ENCODE data around the gene TAS2R41. TPM values are rescaled to one million over a fixed set of nuclear protein-coding genes. Genes with fewer than 3 reads are reported as not detected.

The TAS2R41 gene
- total RNA-seq, 1 donor, result not detected

GRCh38 chr7:143433759-143434158, 43.9 kb upstream of the TAS2R41 start:
- Histone ChIP-seq H3K27ac (ENCODE audit: low read depth, low read length) (no peak overlapping the region), H2AFZ (ENCODE audit: low read length) (no peak overlapping the region), H3K4me2 (ENCODE audit: insufficient read depth, low read length) (no peak overlapping the region)

GRCh38 chr7:143434660-143435059, 43.0 kb upstream of the TAS2R41 start:
- no peak for DNase-seq (ENCODE audit: insufficient read length, low spot score, missing footprints)
- no peak for TF ChIP-seq CTCF (IDR thresholded peaks at IDR 0.05; ENCODE audit: extremely low read depth, low read depth, low read length)

More at GRCh38 chr7:143433759-143434158, 43.9 kb upstream of the TAS2R41 start:
- DNase-seq (ENCODE audit: insufficient read length, low spot score, missing footprints), result no peak
- H3K79me2 ChIP-seq (ENCODE audit: insufficient read depth, low read length), result no peaks in the 10 kb centered on the region
- TF ChIP-seq CTCF (IDR thresholded peaks at IDR 0.05; ENCODE audit: extremely low read depth, low read depth, low read length), result no peak
- no peaks in the 10 kb centered on the region for H3K27me3 ChIP-seq (ENCODE audit: insufficient read depth, low read length)
- no peaks in the 10 kb centered on the region for H4K20me1 ChIP-seq (ENCODE audit: insufficient read depth, low read length)
- no peaks in the 10 kb centered on the region for H3K9me3 ChIP-seq (ENCODE audit: low read depth, low read length)
- H3K36me3 ChIP-seq (ENCODE audit: insufficient read depth, low read length), result no peaks in the 10 kb centered on the region
- peaks cover 8% of the 10 kb centered on the region for H3K4me1 ChIP-seq (ENCODE audit: insufficient read depth, low read length)
- no peak overlapping the region for H3K4me3 ChIP-seq (ENCODE audit: insufficient read depth, low read length)

GRCh38 chr7:143435266-143435665, 42.4 kb upstream of the TAS2R41 start:
- H3K9me3 ChIP-seq (ENCODE audit: low read depth, low read length), result no peaks in the 10 kb centered on the region
- H3K4me2 ChIP-seq (ENCODE audit: insufficient read depth, low read length), result no peak overlapping the region
- TF ChIP-seq CTCF (IDR thresholded peaks at IDR 0.05; ENCODE audit: extremely low read depth, low read depth, low read length), result no peak
- no peak overlapping the region for H3K27ac ChIP-seq (ENCODE audit: low read depth, low read length)
- H3K4me3 ChIP-seq (ENCODE audit: insufficient read depth, low read length), result no peak overlapping the region
- no peaks in the 10 kb centered on the region for H3K27me3 ChIP-seq (ENCODE audit: insufficient read depth, low read length)
- no peak overlapping the region for H2AFZ ChIP-seq (ENCODE audit: low read length)
- no peak for DNase-seq (ENCODE audit: insufficient read length, low spot score, missing footprints)
- peaks cover 3% of the 10 kb centered on the region for H3K4me1 ChIP-seq (ENCODE audit: insufficient read depth, low read length)
- no peaks in the 10 kb centered on the region for H3K79me2 ChIP-seq (ENCODE audit: insufficient read depth, low read length)
- H4K20me1 ChIP-seq (ENCODE audit: insufficient read depth, low read length), result no peaks in the 10 kb centered on the region
- no peaks in the 10 kb centered on the region for H3K36me3 ChIP-seq (ENCODE audit: insufficient read depth, low read length)

More at GRCh38 chr7:143434660-143435059, 43.0 kb upstream of the TAS2R41 start:
- Histone ChIP-seq H2AFZ (ENCODE audit: low read length) (no peak overlapping the region), H3K27me3 (ENCODE audit: insufficient read depth, low read length) (no peaks in the 10 kb centered on the region), H3K9me3 (ENCODE audit: low read depth, low read length) (no peaks in the 10 kb centered on the region), H3K4me1 (ENCODE audit: insufficient read depth, low read length) (peaks cover 8% of the 10 kb centered on the region), H4K20me1 (ENCODE audit: insufficient read depth, low read length) (no peaks in the 10 kb centered on the region), H3K4me3 (ENCODE audit: insufficient read depth, low read length) (no peak overlapping the region), H3K79me2 (ENCODE audit: insufficient read depth, low read length) (no peaks in the 10 kb centered on the region), H3K4me2 (ENCODE audit: insufficient read depth, low read length) (no peak overlapping the region), H3K27ac (ENCODE audit: low read depth, low read length) (no peak overlapping the region), H3K36me3 (ENCODE audit: insufficient read depth, low read length) (no peaks in the 10 kb centered on the region)

- H3K27ac ChIP-seq (ENCODE audit: low read depth, low read length), result no peak overlapping the region
- H3K4me2 ChIP-seq (ENCODE audit: insufficient read depth, low read length), result no peak overlapping the region
- no peaks in the 10 kb centered on the region for H3K9me3 ChIP-seq (ENCODE audit: low read depth, low read length)
- no peaks in the 10 kb centered on the region for H3K79me2 ChIP-seq (ENCODE audit: insufficient read depth, low read length)
- H3K27me3 ChIP-seq (ENCODE audit: insufficient read depth, low read length), result peaks cover 3% of the 10 kb centered on the region
- H3K4me3 ChIP-seq (ENCODE audit: insufficient read depth, low read length), result no peak overlapping the region
- no peaks in the 10 kb centered on the region for H4K20me1 ChIP-seq (ENCODE audit: insufficient read depth, low read length)
- no peak overlapping the region for H2AFZ ChIP-seq (ENCODE audit: low read length)
- H3K4me1 ChIP-seq (ENCODE audit: insufficient read depth, low read length), result no peaks in the 10 kb centered on the region
- DNase-seq (ENCODE audit: insufficient read length, low spot score, missing footprints), result no peak
- TF ChIP-seq CTCF (IDR thresholded peaks at IDR 0.05; ENCODE audit: extremely low read depth, low read depth, low read length), result no peak
- no peaks in the 10 kb centered on the region for H3K36me3 ChIP-seq (ENCODE audit: insufficient read depth, low read length)
These were observed 41.2 kb upstream of the TAS2R41 start for GRCh38 chr7:143436325-143436946.
